Fibroblast of lung (primary cell): ENCODE results near the gene ANKRD27.

Source experiments
- CTCF ChIP-seq, 2 donors: IDR thresholded peaks in 1 of 2; conservative IDR thresholded peaks in 1 of 2; 1 replicate in 1 of 2; 2 replicates in 1 of 2; pipeline ENCODE4 v1.5.1; 2011 to 2012; ENCODE audit warnings: low read length in 2 of 2, control low read depth in 1 of 2, inconsistent platforms in 1 of 2, low read depth in 1 of 2, mild to moderate bottlenecking in 1 of 2
- EZH2 ChIP-seq: IDR thresholded peaks from 2 replicates; pipeline ENCODE4 v1.5.1; 2012; ENCODE audit warnings: low read length, control low read depth, mild to moderate bottlenecking; ENCODE audit errors: missing control alignments

- TF ChIP-seq CTCF (conservative IDR thresholded peaks at IDR 0.05 in 1 of 2, IDR thresholded peaks at IDR 0.05 in 1 of 2; ENCODE audit: low read depth in 1 of 2, low read length in 2 of 2) (no peak), EZH2 (no peak)
Measured at GRCh38 chr19:32661318-32661717, 13.7 kb downstream of the ANKRD27 start.
